H1 (cell line): ENCODE measurements around the gene NKD2. TPM values are rescaled to one million over a fixed set of nuclear protein-coding genes. Genes with fewer than 3 reads are reported as not detected.

Experiments
- CTCF ChIA-PET: fragments of 300-600 bp; sonication (Branson Sonifier 250); formaldehyde crosslinking; loops from one replicate; lab custom pipeline; 2021; ENCODE audit not compliant: partially characterized antibody; lab: Charles Lee
- POLR2A ChIA-PET: fragments of 300-600 bp; sonication (Branson Sonifier 250); formaldehyde crosslinking; loops from one replicate; lab custom pipeline; 2021; ENCODE audit warnings: inconsistent platforms; ENCODE audit not compliant: partially characterized antibody; lab: Charles Lee
- DNase-seq, 2 experiments: peaks; one replicate each; pipeline versions ENCODE4 v3.0.0 to v3.0.0-alpha.2; 2010 to 2022; ENCODE audit warnings: low spot score in 2 of 2, low read depth in 1 of 2, mixed read lengths in 1 of 2
- FAIRE-seq: peaks from 2 replicates; lab custom pipeline; 2011; peaks lifted over from hg19 to GRCh38; lab: Jason Lieb, UNC
- H2AFZ ChIP-seq: 2 replicates; pipeline ENCODE4 v1.8.1; 2012; ENCODE audit warnings: low read length, inconsistent platforms
- H2AK5ac ChIP-seq: 2 replicates; pipeline ENCODE4 v1.6.1; 2013; ENCODE audit warnings: low read depth, low read length
- H2BK120ac ChIP-seq: replicated peaks from 2 replicates; pipeline ENCODE3; 2013; ENCODE audit warnings: low read depth, low read length, inconsistent platforms
- H2BK12ac ChIP-seq: 2 replicates; pipeline ENCODE4 v1.6.1; 2013; ENCODE audit warnings: low read depth, low read length
- H2BK15ac ChIP-seq: 2 replicates; pipeline ENCODE4 v1.6.1; 2013; ENCODE audit warnings: low read length
- H2BK20ac ChIP-seq: 2 replicates; pipeline ENCODE4 v1.6.1; 2013; ENCODE audit warnings: low read length
- H2BK5ac ChIP-seq: 2 replicates; pipeline ENCODE4 v1.6.1; 2013; ENCODE audit warnings: low read depth, low read length
- H3K14ac ChIP-seq: 2 replicates; pipeline ENCODE4 v1.6.1; 2013; ENCODE audit warnings: inconsistent platforms; ENCODE audit not compliant: insufficient read length
- H3K18ac ChIP-seq: 2 replicates; pipeline ENCODE4 v1.6.1; 2013; ENCODE audit warnings: low read length; ENCODE audit errors: extremely low read depth
- H3K23ac ChIP-seq: 2 replicates; pipeline ENCODE4 v1.6.1; 2013; ENCODE audit warnings: inconsistent platforms; ENCODE audit not compliant: insufficient read length
- H3K23me2 ChIP-seq: 2 replicates; pipeline ENCODE4 v1.6.1; 2013; ENCODE audit warnings: low read depth, low read length
- H3K27ac ChIP-seq: 2 replicates; pipeline ENCODE4 v1.6.1; 2011; ENCODE audit warnings: low read depth, low read length, inconsistent platforms
- H3K27me3 ChIP-seq, 4 experiments: replicated peaks in 1 of 4; 1 replicate in 1 of 4; 2 replicates in 3 of 4; pipeline versions ENCODE4 v1.6.1 to v1.8.1; 2011 to 2013; ENCODE audit warnings: low read length in 3 of 4, mild to moderate bottlenecking in 3 of 4, inconsistent platforms in 2 of 4, mixed read lengths in 2 of 4, moderate library complexity in 1 of 4; ENCODE audit not compliant: control insufficient read depth in 3 of 4, insufficient read depth in 3 of 4; ENCODE audit errors: extremely low read depth in 1 of 4
- H3K36me3 ChIP-seq, 4 experiments: 2 replicates each; pipeline versions ENCODE4 v1.6.1 to v1.8.1; 2011 to 2013; ENCODE audit warnings: mild to moderate bottlenecking in 4 of 4, low read length in 3 of 4, moderate library complexity in 2 of 4, control low read depth in 1 of 4, inconsistent platforms in 1 of 4; ENCODE audit not compliant: insufficient read depth in 4 of 4, control insufficient read depth in 2 of 4
- H3K4ac ChIP-seq: replicated peaks from 2 replicates; pipeline ENCODE3; 2013; ENCODE audit warnings: low read length, low read depth, mixed read lengths, inconsistent platforms; ENCODE audit not compliant: insufficient read length
- H3K4me1 ChIP-seq, 4 experiments: replicated peaks in 1 of 4; 1 replicate in 1 of 4; 2 replicates in 3 of 4; pipeline versions ENCODE4 v1.6.1 to v1.8.1; 2011 to 2013; ENCODE audit warnings: low read length in 3 of 4, inconsistent platforms in 2 of 4, mixed read lengths in 1 of 4; ENCODE audit not compliant: insufficient read depth in 4 of 4, control insufficient read depth in 3 of 4
- H3K4me2 ChIP-seq, 2 experiments: 2 replicates each; pipeline versions ENCODE4 v1.6.1 to v1.8.1; 2011 to 2013; ENCODE audit warnings: low read depth in 2 of 2, low read length in 2 of 2, control low read depth in 1 of 2, inconsistent platforms in 1 of 2, mild to moderate bottlenecking in 1 of 2; ENCODE audit not compliant: insufficient read depth in 1 of 2
- H3K4me3 ChIP-seq, 4 experiments: fragments of 200-600, 300-600 bp in 1 of 4; sonication (generic), shearing (Covaris generic), sonication (Bioruptor Twin) in 1 of 4; 2 replicates each; pipeline versions ENCODE4 v1.5.1 to v1.8.1; 2011 to 2016; ENCODE audit warnings: low read length in 4 of 4, low read depth in 3 of 4, control low read depth in 2 of 4, inconsistent platforms in 2 of 4, mild to moderate bottlenecking in 2 of 4, mixed read lengths in 1 of 4, moderate library complexity in 1 of 4; ENCODE audit not compliant: insufficient read depth in 2 of 4; ENCODE audit errors: extremely low read depth in 1 of 4
- H3K56ac ChIP-seq: replicated peaks from 2 replicates; pipeline ENCODE3; 2013; ENCODE audit warnings: low read depth, mild to moderate bottlenecking, mixed read lengths, low read length, inconsistent platforms; ENCODE audit not compliant: insufficient read length
- H3K79me1 ChIP-seq: 2 replicates; pipeline ENCODE4 v1.6.1; 2013; ENCODE audit warnings: low read depth, low read length, control low read depth
- H3K79me2 ChIP-seq, 2 experiments: 2 replicates each; pipeline versions ENCODE4 v1.6.1 to v1.8.1; 2012 to 2013; ENCODE audit warnings: low read length in 2 of 2, mild to moderate bottlenecking in 2 of 2, inconsistent platforms in 1 of 2; ENCODE audit not compliant: insufficient read depth in 2 of 2, control insufficient read depth in 1 of 2
- H3K9ac ChIP-seq, 4 experiments: replicated peaks in 1 of 4; 1 replicate in 1 of 4; 2 replicates in 3 of 4; pipeline versions ENCODE4 v1.6.1 to v1.8.1; 2011 to 2013; ENCODE audit warnings: low read depth in 3 of 4, low read length in 3 of 4, control low read depth in 2 of 4, mild to moderate bottlenecking in 2 of 4, moderate library complexity in 2 of 4, inconsistent platforms in 1 of 4; ENCODE audit errors: extremely low read depth in 1 of 4
- H3K9me3 ChIP-seq, 2 experiments: 2 replicates each; pipeline versions ENCODE4 v1.6.1 to v1.8.1; 2012 to 2013; ENCODE audit warnings: mild to moderate bottlenecking in 2 of 2, moderate library complexity in 2 of 2, control low read depth in 1 of 2, inconsistent platforms in 1 of 2, low read depth in 1 of 2, low read length in 1 of 2, mixed read lengths in 1 of 2; ENCODE audit not compliant: insufficient read depth in 2 of 2
- H4K20me1 ChIP-seq, 2 experiments: replicated peaks in 1 of 2; 2 replicates each; pipeline versions ENCODE3 to v1.8.1; 2011 to 2013; ENCODE audit warnings: inconsistent platforms in 2 of 2, low read length in 2 of 2, mild to moderate bottlenecking in 1 of 2; ENCODE audit not compliant: insufficient read depth in 2 of 2, control insufficient read depth in 1 of 2
- H4K5ac ChIP-seq: 2 replicates; pipeline ENCODE4 v1.6.1; 2013; ENCODE audit warnings: low read length, low read depth, mixed read lengths, inconsistent platforms; ENCODE audit not compliant: insufficient read length
- H4K8ac ChIP-seq: 2 replicates; pipeline ENCODE4 v1.8.0; 2013; ENCODE audit warnings: mild to moderate bottlenecking, moderate library complexity, low read length, inconsistent platforms; ENCODE audit not compliant: insufficient read depth; ENCODE audit errors: extremely low read depth
- H4K91ac ChIP-seq: replicated peaks from 2 replicates; pipeline ENCODE3; 2013; ENCODE audit warnings: low read length, mixed read lengths, inconsistent platforms; ENCODE audit not compliant: insufficient read length
- BACH1 ChIP-seq: IDR thresholded peaks from 2 replicates; pipeline ENCODE4 v1.6.1; 2012; ENCODE audit warnings: low read length, improper control_type of control experiment
- CBX8 ChIP-seq: fragments of 300-800, 300-1000 bp; sonication (generic); IDR thresholded peaks from 2 replicates; pipeline ENCODE4 v1.7.1; 2016; ENCODE audit warnings: low read depth, low read length, borderline replicate concordance
- E2F6 ChIP-seq: IDR thresholded peaks from 2 replicates; pipeline ENCODE4 v1.6.1; 2012; ENCODE audit warnings: inconsistent platforms
- HDAC6 ChIP-seq: IDR thresholded peaks from one replicate; pipeline ENCODE4 v1.7.1; 2012; ENCODE audit warnings: low read depth, mild to moderate bottlenecking, inconsistent platforms, low read length, moderate library complexity
- JUN ChIP-seq: IDR thresholded peaks from 2 replicates; pipeline ENCODE4 v1.6.1; 2011; ENCODE audit warnings: low read depth, mild to moderate bottlenecking, improper control_type of control experiment, low read length
- KDM1A ChIP-seq: fragments of 200-600, 300-600 bp; sonication (generic); IDR thresholded peaks from 2 replicates; pipeline ENCODE4 v1.7.1; 2016; ENCODE audit warnings: mild to moderate bottlenecking, low read length, borderline replicate concordance
- POLR2A ChIP-seq, 2 experiments: IDR thresholded peaks; 1 replicate in 1 of 2; 2 replicates in 1 of 2; pipeline ENCODE4 v1.6.1; 2011; ENCODE audit warnings: low read depth in 2 of 2, low read length in 2 of 2, mild to moderate bottlenecking in 2 of 2; ENCODE audit errors: control extremely low read depth in 1 of 2
- POLR2AphosphoS5 ChIP-seq: IDR thresholded peaks from 2 replicates; pipeline ENCODE4 v1.6.1; 2011; ENCODE audit warnings: low read depth, low read length
- SRF ChIP-seq: IDR thresholded peaks from 2 replicates; pipeline ENCODE4 v1.6.1; 2011; ENCODE audit warnings: mild to moderate bottlenecking, low read depth, low read length, moderate library complexity
- TEAD4 ChIP-seq: IDR thresholded peaks from 2 replicates; pipeline ENCODE4 v1.6.1; 2012; ENCODE audit warnings: low read depth, low read length, inconsistent platforms, mixed read lengths
- YY1 ChIP-seq: IDR thresholded peaks from 2 replicates; pipeline ENCODE4 v1.6.1; 2011; ENCODE audit warnings: low read depth, mild to moderate bottlenecking, low read length
- WGBS, 2 experiments: shearing (Covaris generic) in 1 of 2; methylation state at CpG; one replicate each; pipeline versions ENCODE4 v1.1.6 to v1.1.7; 2013 to 2015; ENCODE audit warnings: low lambda C conversion rate in 2 of 2, mixed read lengths in 2 of 2, inconsistent platforms in 1 of 2, low coverage in 1 of 2, missing lambda C conversion rate in 1 of 2; ENCODE audit not compliant: insufficient replicate concordance in 2 of 2, insufficient coverage in 1 of 2, insufficient read length in 1 of 2; ENCODE audit errors: extremely low coverage in 1 of 2, missing lambda C conversion rate in 1 of 2; 5-methylcytosine and 5-hydroxymethylcytosine counted together
- polyA plus RNA-seq, 7 experiments: library from polyadenylated mRNA; depleted of rRNA in 3 of 7; stranded (reverse) in 5 of 7; unstranded in 2 of 7; fragments of >200 nt in 5 of 7; fragments of 200-250 nt in 2 of 7; gene quantifications; 1 replicate in 5 of 7; 2 replicates in 1 of 7; 4 replicates in 1 of 7; pipeline versions ENCODE4 v1.2.1 to v1.2.3, GENCODE V29; 2011 to 2013; ENCODE audit warnings: missing spikeins in 2 of 7, mixed read lengths in 2 of 7
- total RNA-seq: library from RNA; stranded (reverse); fragmentation: NEBNext Ultra II Directional; extraction: Animal tissue kit (Norgen Biotek cat#: 25700); gene quantifications from 2 replicates; pipeline ENCODE4 v1.2.1, GENCODE V29; 2021

Gene NKD2
- total and polyA plus RNA-seq, 2 of the 8 experiments (the other 6 are each of a cell fraction or from before 2014, with no cell fraction given): 5.5 to 7.9 TPM

GRCh38 chr5:994272-994607 lies 14.4 kb upstream of the NKD2 start:
- no peak overlapping the region for H3K14ac ChIP-seq

More at GRCh38 chr5:994272-994607, 14.4 kb upstream of the NKD2 start:
- no peak overlapping the region for H2BK5ac ChIP-seq
- H3K18ac ChIP-seq: no peak overlapping the region
- H2BK120ac ChIP-seq: no peak overlapping the region
- H2BK15ac ChIP-seq: no peak overlapping the region
- no peak overlapping the region for H3K27ac ChIP-seq
- POLR2A ChIA-PET: no interaction called here
- FAIRE-seq: no peak
- H4K20me1 ChIP-seq: no peaks in the 10 kb centered on the region
- H3K9ac ChIP-seq: no peak overlapping the region
- H3K36me3 ChIP-seq: no peaks in the 10 kb centered on the region
- no peak overlapping the region for H4K8ac ChIP-seq
- H3K23ac ChIP-seq: no peak overlapping the region
- TF ChIP-seq CBX8 (no peak), SRF (no peak), JUN (no peak), POLR2A (IDR thresholded peaks at IDR 0.05; ENCODE audit: control extremely low read depth in 1 of 2, low read depth in 2 of 2, low read length in 2 of 2) (no peak), YY1 (no peak), HDAC6 (no peak), KDM1A (no peak), BACH1 (no peak), POLR2AphosphoS5 (no peak), E2F6 (no peak), TEAD4 (no peak)
- TF ChIP-seq, all 59 proteins: peak for 0
- no peaks in the 10 kb centered on the region for H3K27me3 ChIP-seq
- H3K79me1 ChIP-seq: no peaks in the 10 kb centered on the region
- no peak overlapping the region for H4K91ac ChIP-seq
- no peak overlapping the region for H2AFZ ChIP-seq
- H2BK12ac ChIP-seq: no peak overlapping the region
- H3K56ac ChIP-seq: no peak overlapping the region
- H2BK20ac ChIP-seq: no peak overlapping the region
- H2AK5ac ChIP-seq: no peak overlapping the region
- CTCF ChIA-PET: interaction anchor here (0.6 to 5.9 kb wide), 7 partner anchors 12 to 173 kb away, joined by 3 to 30 read pairs (median 6); partner anchors contain the start of gene NKD2
- H3K4ac ChIP-seq: no peak overlapping the region
- no peaks in the 10 kb centered on the region for H3K79me2 ChIP-seq
- no peaks in the 10 kb centered on the region for H3K9me3 ChIP-seq
- no peak overlapping the region for H4K5ac ChIP-seq
- no peak overlapping the region for H3K4me2 ChIP-seq
- peaks cover 1% of the 10 kb centered on the region; the same call in 1 of the 2 replicates for H3K23me2 ChIP-seq
- H3K4me3 ChIP-seq: no peak overlapping the region
- DNase-seq: no peak
- 83% methylated on average over 3 of the region's 3 CpGs; no CpG with 5 or more reads in 1 of the 2 experiments for WGBS, 2 experiments
- H3K4me1 ChIP-seq: peaks cover 0 to 3% (median 0%) of the 10 kb centered on the region in 4 experiments; a peak in 2 of 7 replicates
